Non-pigmented ciliary epithelial cell (primary cell): ENCODE measurements around the gene SLC15A2.
A peak's percentile ranks its signal among the peaks of the same experiment; 100 is the strongest.

Source experiments
- DNase-seq: peaks from one replicate; pipeline ENCODE4 v3.0.0-alpha.2; 2010; ENCODE audit warnings: low read depth

The SLC15A2 gene

GRCh38 chr3:121980450-121980796, 86.2 kb downstream of the SLC15A2 start:
- no peak for DNase-seq

- DNase-seq = no peak
Observed at GRCh38 chr3:121981473-121981872, 87.3 kb downstream of the SLC15A2 start.

DNA sequence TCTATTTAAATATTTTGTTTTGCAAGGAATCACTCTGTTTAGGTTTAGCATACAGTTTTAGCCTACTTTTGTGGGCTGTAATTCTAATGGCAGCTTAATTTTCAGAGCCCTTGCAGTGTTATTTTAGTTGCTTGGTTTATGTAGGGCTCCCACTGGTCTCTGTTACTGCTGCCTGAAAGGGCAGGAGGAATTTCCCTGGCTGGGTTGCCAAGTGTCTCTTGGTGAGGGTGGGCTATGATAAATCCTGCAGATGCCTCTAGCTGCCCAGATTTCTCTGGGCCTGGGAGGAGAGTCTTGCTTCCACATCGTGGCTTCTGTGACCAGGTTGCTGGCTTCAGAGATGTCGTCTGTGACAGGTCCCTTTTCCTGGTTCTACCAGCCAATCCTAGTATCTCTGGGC, 91.6 kb downstream of the SLC15A2 start:
- DNase-seq = peak; percentile 38

GRCh38 chr3:121988146-121988545, 93.9 kb downstream of the SLC15A2 start:
- DNase-seq = no peak

- no peak for DNase-seq
Observed at GRCh38 chr3:121989943-121990342, 95.7 kb downstream of the SLC15A2 start.

- no peak for DNase-seq
Observed at GRCh38 chr3:121992601-121993560, 98.7 kb downstream of the SLC15A2 start.
